HG02870 (cell line): ENCODE measurements around the gene TTC16.
"Not testable (repeated sequence)": the region's sequence is repeated elsewhere in the genome, so short reads cannot be mapped to it uniquely, and the experiment has no call there.

Experiments used
- ATAC-seq: cut with Tn5 transposase; IDR thresholded peaks from one replicate; pipeline ENCODE4 v1.9.1; 2021; ENCODE audit warnings: mild to moderate bottlenecking, moderate library complexity; ENCODE audit not compliant: unreplicated experiment

TTC16 gene

GRCh38 chr9:127738666-127739065 is 22.8 kb downstream of the TTC16 start:
- no peak for ATAC-seq

- no peak for ATAC-seq
Observed at GRCh38 chr9:127739614-127740330, 23.9 kb downstream of the TTC16 start.

- no peak for ATAC-seq
Observed at GRCh38 chr9:127741831-127742434, 26.1 kb downstream of the TTC16 start.

- no peak for ATAC-seq
Observed at GRCh38 chr9:127742435-127743088, 26.7 kb downstream of the TTC16 start.

GRCh38 chr9:127744398-127745110 is 28.7 kb downstream of the TTC16 start:
- no peak for ATAC-seq

GRCh38 chr9:127746959-127747569 is 31.2 kb downstream of the TTC16 start:
- ATAC-seq: no peak

GRCh38 chr9:127749090-127749787 is 33.4 kb downstream of the TTC16 start:
- no peak for ATAC-seq

GRCh38 chr9:127751269-127752054 is 35.6 kb downstream of the TTC16 start:
- ATAC-seq: no peak

GRCh38 chr9:127753148-127753547 is 37.3 kb downstream of the TTC16 start:
- no peak for ATAC-seq

- no peak for ATAC-seq
Observed at GRCh38 chr9:127753622-127754021, 37.7 kb downstream of the TTC16 start.

- ATAC-seq: no peak
Observed at GRCh38 chr9:127754099-127755060, 38.5 kb downstream of the TTC16 start.

- no peak for ATAC-seq
Observed at GRCh38 chr9:127755061-127756060, 39.5 kb downstream of the TTC16 start.

- ATAC-seq: no peak
Observed at GRCh38 chr9:127756233-127756632, 40.4 kb downstream of the TTC16 start.

- ATAC-seq: not testable (repeated sequence)
Observed at GRCh38 chr9:127756776-127757175, 40.9 kb downstream of the TTC16 start.

- ATAC-seq: no peak
Observed at GRCh38 chr9:127758843-127759242, 43.0 kb downstream of the TTC16 start.

- no peak for ATAC-seq
Observed at GRCh38 chr9:127761061-127761460, 45.2 kb downstream of the TTC16 start.

- ATAC-seq: no peak
Observed at GRCh38 chr9:127761491-127761956, 45.6 kb downstream of the TTC16 start.
